Activated naive CD4-positive, alpha-beta T cell treated with anti-CD3 and anti-CD28 coated beads for 36 hours (primary cell): ENCODE results near the gene TNFRSF4. TPM values are rescaled to one million over a fixed set of nuclear protein-coding genes. Genes with fewer than 3 reads are reported as not detected.
A peak's percentile ranks its signal among the peaks of the same experiment; 100 is the strongest.

Experiments used
- CTCF ChIA-PET: fragments of 350-600 bp; sonication (Branson Sonifier 250); formaldehyde crosslinking; loops from one replicate; lab custom pipeline; 2021; ENCODE audit warnings: antibody characterized with exemption; lab: Charles Lee
- DNase-seq: peaks from one replicate; pipeline ENCODE4 v3.0.0-alpha.2; 2020
- H3K27ac Mint-ChIP-seq: one replicate; pipeline ENCODE4 v1.8.0; 2021; ENCODE audit warnings: mild to moderate bottlenecking, mixed read lengths
- H3K27me3 Mint-ChIP-seq: one replicate; pipeline ENCODE4 v1.8.0; 2021; ENCODE audit warnings: low read depth, mixed read lengths
- H3K36me3 Mint-ChIP-seq: one replicate; pipeline ENCODE4 v1.8.0; 2021; ENCODE audit warnings: low read depth, mixed read lengths
- H3K4me1 Mint-ChIP-seq: one replicate; pipeline ENCODE4 v1.8.0; 2021; ENCODE audit warnings: low read depth, mixed read lengths
- H3K4me3 Mint-ChIP-seq: one replicate; pipeline ENCODE4 v1.8.0; 2021; ENCODE audit warnings: mild to moderate bottlenecking, moderate library complexity, mixed read lengths
- H3K9me3 Mint-ChIP-seq: one replicate; pipeline ENCODE4 v1.8.0; 2021; ENCODE audit warnings: mixed read lengths
- intact Hi-C: fragments of 100-400 bp; cut with micrococcal nuclease; formaldehyde crosslinking; loops from one replicate; pipeline ENCODE4 v1.15.1; 2023
- total RNA-seq, 2 experiments: library from RNA; stranded (reverse); gene quantifications; one replicate each; pipeline ENCODE4 v1.2.3, GENCODE V29; 2021

Gene TNFRSF4
- total RNA-seq, 2 experiments from 2014 or later: 107 to 110 TPM

DNA sequence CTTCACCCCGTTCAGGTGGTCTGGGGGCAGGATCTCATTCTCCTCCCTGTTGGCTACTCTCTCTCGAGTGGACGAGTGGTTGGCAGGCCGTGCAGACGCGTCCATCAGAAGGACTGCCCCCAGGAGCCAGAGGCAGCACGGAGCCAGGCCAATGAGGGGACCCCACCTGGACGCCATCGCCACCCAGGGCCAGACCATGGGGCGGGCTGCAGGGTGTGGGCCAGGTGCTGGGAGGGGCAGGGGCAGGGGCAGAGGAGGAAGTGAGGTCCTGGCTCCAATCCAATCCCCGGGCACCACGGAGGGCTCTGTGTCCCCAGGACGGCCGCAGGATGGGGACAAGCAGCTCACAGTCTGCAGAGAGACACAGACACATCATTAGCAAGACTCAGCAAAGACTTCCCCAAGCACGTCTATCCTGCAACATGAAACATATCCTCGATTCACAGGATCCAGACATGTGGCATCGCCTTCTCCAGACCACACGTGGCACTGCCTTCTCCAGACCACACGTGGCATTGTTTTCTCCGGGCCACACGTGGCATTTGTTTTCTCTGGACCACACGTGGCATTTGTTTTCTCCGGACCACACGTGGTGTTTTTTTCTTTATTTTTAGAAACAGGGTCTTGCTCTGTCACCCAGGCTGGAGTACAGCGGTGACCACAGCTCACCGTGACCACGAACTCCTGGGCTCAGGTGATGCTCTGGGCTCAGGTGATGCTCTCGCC, 14.8 kb upstream of the TNFRSF4 start:
- CTCF ChIA-PET: interaction anchor here (0.6 to 2.2 kb wide), 2 partner anchors 106 to 109 kb away, joined by 3 to 9 read pairs; no protein-coding TSS in a partner anchor
- Mint-ChIP-seq H3K36me3 (peaks cover 26% of the 10 kb centered on the region), H3K27me3 (no peaks in the 10 kb centered on the region), H3K4me3 (no peak overlapping the region), H3K27ac (no peak overlapping the region), H3K4me1 (peaks cover 32% of the 10 kb centered on the region), H3K9me3 (no peaks in the 10 kb centered on the region)
- intact Hi-C loops: no loop called here
- no peak for DNase-seq

DNA sequence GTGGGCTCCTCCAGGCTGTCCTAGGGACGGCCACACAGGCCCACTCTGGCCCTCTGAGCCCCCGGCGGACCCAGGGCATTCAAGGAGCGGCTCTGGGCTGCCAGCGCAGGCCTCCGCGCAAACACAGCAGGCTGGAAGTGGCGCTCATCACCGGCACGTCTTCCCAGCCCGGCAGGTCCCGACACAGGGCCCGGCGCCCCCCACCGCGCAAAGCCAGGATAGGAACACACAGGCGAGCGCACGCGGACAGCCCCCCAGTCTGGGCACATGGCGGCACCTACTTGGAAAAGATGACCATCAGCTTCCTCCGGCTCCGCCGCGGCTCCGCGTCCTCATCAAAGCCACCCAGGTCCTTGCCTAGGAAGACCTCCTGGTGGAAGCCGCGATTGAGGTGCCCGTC, 14.2 kb upstream of the TNFRSF4 start:
- no peak overlapping the region for H3K27ac Mint-ChIP-seq
- DNase-seq: no peak
- no peaks in the 10 kb centered on the region for H3K27me3 Mint-ChIP-seq
- H3K4me1 Mint-ChIP-seq: peaks cover 28% of the 10 kb centered on the region
- CTCF ChIA-PET: interaction anchor here (2.2 kb wide), 1 partner anchor 106 kb away, joined by 9 read pairs; no protein-coding TSS in a partner anchor
- intact Hi-C loops: no loop called here
- H3K4me3 Mint-ChIP-seq: no peak overlapping the region
- no peaks in the 10 kb centered on the region for H3K9me3 Mint-ChIP-seq
- peaks cover 23% of the 10 kb centered on the region for H3K36me3 Mint-ChIP-seq

DNA sequence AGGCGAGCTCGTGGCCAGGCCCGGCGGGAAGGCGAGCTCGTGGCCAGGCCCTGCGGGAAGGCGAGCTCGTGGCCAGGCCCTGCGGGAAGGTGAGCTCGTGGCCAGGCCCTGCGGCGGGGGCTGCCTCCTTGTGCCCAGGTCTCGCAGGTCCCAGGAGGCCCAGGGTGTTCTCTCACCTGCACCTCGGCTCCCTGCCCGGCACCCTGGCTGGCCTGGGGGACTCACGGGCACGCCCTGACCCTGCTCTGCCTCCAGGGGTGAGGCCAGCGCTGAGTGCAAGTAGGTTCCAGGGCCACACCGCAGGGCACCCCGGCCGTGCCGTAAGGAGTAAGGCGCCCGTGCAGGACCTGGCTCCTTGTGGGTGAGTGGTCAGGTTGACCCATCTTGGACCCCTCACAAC, 13.4 kb upstream of the TNFRSF4 start:
- DNase-seq: no peak
- no peaks in the 10 kb centered on the region for H3K9me3 Mint-ChIP-seq
- CTCF ChIA-PET: interaction anchor here (0.8 kb wide), 1 partner anchor 105 kb away, joined by 3 read pairs; no protein-coding TSS in a partner anchor
- peaks cover 30% of the 10 kb centered on the region for H3K36me3 Mint-ChIP-seq
- no peaks in the 10 kb centered on the region for H3K27me3 Mint-ChIP-seq
- intact Hi-C loops: no loop called here
- H3K4me1 Mint-ChIP-seq: peaks cover 31% of the 10 kb centered on the region
- no peak overlapping the region for H3K4me3 Mint-ChIP-seq
- no peak overlapping the region for H3K27ac Mint-ChIP-seq

DNA sequence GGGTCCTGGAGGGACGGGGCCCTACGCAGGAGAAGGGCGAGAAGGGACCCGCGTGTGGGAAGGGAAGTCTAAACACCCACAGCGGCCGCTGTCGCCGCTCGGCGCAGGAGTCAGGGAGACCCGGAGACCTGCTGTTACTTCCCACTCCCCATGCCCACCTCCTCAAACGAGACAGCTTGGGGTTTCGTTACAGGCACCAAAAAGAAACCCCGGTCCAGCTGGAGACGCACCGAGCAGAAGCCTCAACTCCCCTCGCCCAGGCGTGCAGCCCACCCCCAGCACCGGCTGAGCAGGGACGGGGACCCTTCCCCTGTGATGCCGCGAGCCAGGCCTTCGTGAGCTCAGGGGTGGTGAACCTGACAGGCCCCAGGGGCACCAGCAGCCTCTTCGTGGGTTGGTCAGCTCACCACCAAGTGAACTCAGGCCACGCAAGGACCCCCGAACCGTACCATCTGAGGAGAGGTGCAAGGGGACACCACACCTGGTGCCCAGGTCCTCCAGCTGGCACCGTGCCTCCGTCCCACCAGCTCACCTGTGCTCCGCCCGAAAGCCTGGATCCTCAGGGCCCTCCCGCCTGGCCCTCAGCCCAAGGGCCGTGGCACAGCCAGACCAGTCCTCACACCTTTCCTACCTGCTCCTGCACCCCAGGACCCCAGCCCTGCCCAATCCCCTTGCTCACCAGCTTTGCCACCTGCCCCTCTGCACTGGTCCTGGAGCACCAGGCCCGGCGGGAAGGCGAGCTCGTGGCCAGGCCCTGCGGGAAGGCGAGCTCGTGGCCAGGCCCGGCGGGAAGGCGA, 12.8 kb upstream of the TNFRSF4 start:
- H3K9me3 Mint-ChIP-seq: no peaks in the 10 kb centered on the region
- H3K4me1 Mint-ChIP-seq: peaks cover 31% of the 10 kb centered on the region
- intact Hi-C loops: no loop called here
- no peak overlapping the region for H3K27ac Mint-ChIP-seq
- CTCF ChIA-PET: interaction anchor here (0.8 kb wide), 1 partner anchor 104 kb away, joined by 3 read pairs; no protein-coding TSS in a partner anchor
- H3K4me3 Mint-ChIP-seq: no peak overlapping the region
- peaks cover 30% of the 10 kb centered on the region for H3K36me3 Mint-ChIP-seq
- no peaks in the 10 kb centered on the region for H3K27me3 Mint-ChIP-seq
- DNase-seq: no peak

DNA sequence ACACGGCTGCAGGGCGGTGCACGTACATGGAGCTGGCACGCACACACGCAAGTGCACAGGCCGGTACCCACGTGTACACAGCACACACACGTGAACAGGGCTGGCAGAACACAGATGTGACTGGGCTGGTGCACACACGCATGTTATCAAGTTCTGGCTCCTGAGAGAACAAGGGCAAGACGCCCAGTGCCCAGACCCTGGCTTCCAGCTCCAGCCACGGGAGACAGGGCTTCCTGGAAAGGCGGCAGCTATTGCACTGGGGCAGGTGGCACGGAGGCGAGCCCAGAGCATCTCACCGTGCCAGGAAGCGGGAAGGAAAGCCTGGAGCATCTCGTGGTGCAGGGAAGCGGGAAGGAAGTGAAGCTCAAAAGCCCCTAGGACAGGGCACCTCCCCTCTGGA, 12.0 kb upstream of the TNFRSF4 start:
- Mint-ChIP-seq H3K36me3 (peaks cover 32% of the 10 kb centered on the region), H3K4me3 (no peak overlapping the region), H3K27ac (peak overlapping the region; percentile 2), H3K27me3 (no peaks in the 10 kb centered on the region), H3K9me3 (no peaks in the 10 kb centered on the region), H3K4me1 (peaks cover 31% of the 10 kb centered on the region)
- no peak for DNase-seq
- intact Hi-C loops: no loop called here
- CTCF ChIA-PET: no interaction called here

DNA sequence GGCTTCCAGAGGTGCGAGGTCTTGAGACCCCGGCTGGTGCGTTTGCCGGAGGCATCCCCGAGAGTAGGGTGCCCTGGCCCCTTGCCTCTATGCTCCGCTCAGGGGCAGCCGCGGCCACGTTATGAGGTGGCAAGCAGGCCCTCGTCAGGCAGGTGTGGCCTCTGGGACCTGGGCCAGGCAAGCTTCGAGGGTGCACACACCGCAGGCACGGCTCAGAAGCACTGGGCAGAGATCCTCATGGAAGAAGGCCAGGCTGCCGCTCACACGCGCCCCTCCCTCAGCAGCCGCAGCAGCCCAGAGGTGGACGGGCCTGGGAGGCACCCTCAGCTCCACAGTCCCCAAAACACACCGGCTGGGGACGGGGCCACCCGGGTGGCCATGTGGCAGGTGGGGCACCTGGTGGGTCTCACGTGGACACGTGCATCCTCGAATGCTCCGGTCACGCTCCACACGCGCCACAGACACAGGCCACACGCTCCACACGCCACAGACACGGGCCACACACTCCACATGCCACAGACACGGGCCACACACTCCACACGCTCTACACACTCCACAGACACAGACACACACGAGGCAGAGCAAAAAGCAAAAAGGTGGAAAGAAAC, 11.4 kb upstream of the TNFRSF4 start:
- no peak overlapping the region for H3K4me3 Mint-ChIP-seq
- intact Hi-C loops: no loop called here
- H3K27me3 Mint-ChIP-seq: no peaks in the 10 kb centered on the region
- H3K9me3 Mint-ChIP-seq: no peaks in the 10 kb centered on the region
- DNase-seq: no peak
- H3K27ac Mint-ChIP-seq: peak overlapping the region; percentile 2
- CTCF ChIA-PET: no interaction called here
- peaks cover 33% of the 10 kb centered on the region for H3K36me3 Mint-ChIP-seq
- peaks cover 26% of the 10 kb centered on the region for H3K4me1 Mint-ChIP-seq

DNA sequence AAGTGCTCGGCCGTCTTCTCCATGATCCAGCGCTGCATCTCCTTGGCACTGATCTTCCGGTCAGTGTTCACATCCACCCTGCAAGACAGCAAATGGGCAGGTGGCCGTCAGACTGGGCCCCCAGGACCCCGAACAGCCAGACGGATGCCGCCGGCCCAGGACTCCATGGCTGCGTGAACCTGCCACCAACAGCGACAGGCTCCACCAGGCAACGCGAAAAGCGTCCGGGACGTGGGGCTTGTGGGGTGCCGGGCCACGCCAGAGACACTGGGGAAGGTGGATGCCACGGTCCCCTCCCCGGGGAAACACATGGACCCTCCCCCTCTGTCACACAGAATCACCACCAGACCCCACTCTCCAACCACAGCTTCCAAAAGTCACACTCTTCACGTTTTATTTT, 9.9 kb upstream of the TNFRSF4 start:
- CTCF ChIA-PET: no interaction called here
- Mint-ChIP-seq H3K36me3 (peaks cover 35% of the 10 kb centered on the region), H3K9me3 (no peaks in the 10 kb centered on the region), H3K27me3 (no peaks in the 10 kb centered on the region), H3K4me1 (peaks cover 19% of the 10 kb centered on the region), H3K4me3 (no peak overlapping the region), H3K27ac (no peak overlapping the region)
- no peak for DNase-seq
- intact Hi-C loops: no loop called here

DNA sequence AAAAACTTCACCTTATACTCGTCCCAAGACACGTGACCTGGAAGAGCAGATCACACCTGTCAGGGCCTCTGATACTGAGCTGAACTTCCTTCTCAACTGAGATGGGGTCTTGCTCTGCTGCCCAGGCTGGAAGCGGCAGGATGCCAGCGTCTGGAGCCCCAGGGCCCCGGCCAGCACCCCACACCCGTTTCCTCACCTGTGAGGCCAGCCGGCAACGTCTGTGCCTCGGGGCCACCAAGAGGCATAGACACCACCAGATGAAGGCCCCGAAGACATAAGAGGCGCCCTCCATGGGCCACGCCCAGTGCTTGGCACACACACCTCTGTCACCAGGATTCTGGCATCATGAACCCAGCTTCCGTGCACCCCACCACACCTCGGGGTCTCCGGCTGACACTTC, 9.4 kb upstream of the TNFRSF4 start:
- H3K27ac Mint-ChIP-seq: no peak overlapping the region
- no peaks in the 10 kb centered on the region for H3K27me3 Mint-ChIP-seq
- CTCF ChIA-PET: no interaction called here
- intact Hi-C loops: no loop called here
- peaks cover 16% of the 10 kb centered on the region for H3K4me1 Mint-ChIP-seq
- peaks cover 34% of the 10 kb centered on the region for H3K36me3 Mint-ChIP-seq
- no peaks in the 10 kb centered on the region for H3K9me3 Mint-ChIP-seq
- no peak overlapping the region for H3K4me3 Mint-ChIP-seq
- no peak for DNase-seq

DNA sequence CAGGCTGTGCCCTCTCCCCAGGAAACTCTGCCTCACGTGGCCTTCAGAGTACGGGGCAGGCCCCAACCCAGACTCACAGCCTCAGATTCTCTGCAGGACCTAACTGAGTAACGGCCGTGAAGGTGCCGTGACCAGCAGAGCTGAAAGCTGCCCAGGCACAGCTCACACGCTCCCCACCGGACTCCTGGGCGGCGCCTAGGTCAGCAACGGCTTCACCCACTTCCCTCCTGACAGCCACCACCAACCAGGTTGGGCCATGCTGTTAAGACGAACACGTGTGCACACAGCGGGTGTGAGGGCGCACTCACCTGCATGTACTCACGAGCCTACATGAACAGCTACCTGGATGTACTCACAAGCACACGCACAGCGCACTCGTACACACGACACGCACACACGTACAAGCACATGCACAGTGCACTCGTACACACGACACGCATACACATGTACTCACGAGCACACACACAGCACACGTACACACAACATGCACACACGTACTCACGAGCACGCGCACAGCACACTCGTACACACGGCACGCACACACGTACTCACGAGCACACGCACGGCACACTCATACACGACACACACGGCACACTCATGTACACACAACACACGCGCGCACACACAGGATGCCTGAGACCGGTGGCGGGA, 8.7 kb upstream of the TNFRSF4 start:
- DNase-seq: no peak
- Mint-ChIP-seq H3K9me3 (no peaks in the 10 kb centered on the region), H3K27ac (no peak overlapping the region), H3K27me3 (no peaks in the 10 kb centered on the region), H3K36me3 (peaks cover 40% of the 10 kb centered on the region), H3K4me1 (peaks cover 22% of the 10 kb centered on the region), H3K4me3 (no peak overlapping the region)
- intact Hi-C loops: no loop called here
- CTCF ChIA-PET: no interaction called here

DNA sequence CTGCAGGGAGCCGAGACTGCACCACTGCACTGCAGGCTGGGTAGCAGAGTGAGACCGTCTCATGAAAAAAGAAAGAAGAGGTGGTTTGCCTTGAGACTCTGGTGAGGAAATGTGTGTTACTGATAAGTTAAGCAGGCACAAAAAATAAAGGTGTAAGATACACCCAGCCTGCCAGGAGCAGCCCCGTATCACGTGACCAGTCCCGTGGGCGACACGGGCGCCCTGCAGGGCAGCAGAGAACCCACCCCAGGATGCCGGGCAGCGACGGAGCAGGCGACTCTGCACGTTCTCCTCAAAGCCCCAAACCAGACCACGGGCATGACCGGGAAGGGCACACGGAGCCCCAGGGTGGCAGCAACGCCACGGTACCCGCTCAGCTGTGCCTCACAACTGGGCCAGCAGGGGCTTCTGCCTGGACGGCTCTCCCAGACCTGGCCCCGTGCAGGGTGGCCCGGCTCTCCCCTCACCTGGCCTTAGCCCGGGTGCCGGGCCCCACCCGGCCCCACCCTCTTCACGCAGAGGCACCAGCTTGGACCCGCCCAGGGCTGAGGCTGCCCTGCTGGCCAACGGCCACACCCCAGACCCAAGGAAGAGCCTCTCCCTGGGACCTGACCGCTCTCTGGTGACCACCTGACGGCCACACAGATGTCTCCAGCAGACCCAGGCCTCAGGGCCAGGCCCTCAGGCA, 8.1 kb upstream of the TNFRSF4 start:
- DNase-seq: no peak

DNA sequence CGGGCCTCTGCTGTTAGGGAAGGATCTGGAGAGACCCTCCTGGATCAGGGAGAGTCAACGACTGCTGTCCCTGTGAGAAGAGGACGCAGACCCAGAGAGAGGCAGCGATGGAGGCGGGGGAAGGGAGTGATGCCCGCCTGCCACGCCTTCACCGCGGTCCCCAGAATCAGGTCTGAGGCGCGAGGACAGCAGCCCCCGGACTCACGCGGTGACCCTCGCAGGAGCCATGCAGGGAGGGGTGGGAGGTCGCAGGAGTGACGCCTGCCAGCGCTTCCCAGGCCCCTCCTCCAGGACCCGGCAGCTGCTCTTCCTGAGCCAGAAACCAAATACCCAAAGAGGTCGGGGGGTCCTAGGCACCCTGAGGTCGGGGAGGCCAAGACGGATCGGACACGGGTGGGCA, 6.2 kb upstream of the TNFRSF4 start:
- no peak overlapping the region for H3K4me3 Mint-ChIP-seq
- H3K9me3 Mint-ChIP-seq: no peaks in the 10 kb centered on the region
- intact Hi-C loops: no loop called here
- CTCF ChIA-PET: no interaction called here
- DNase-seq: no peak
- no peaks in the 10 kb centered on the region for H3K27me3 Mint-ChIP-seq
- no peak overlapping the region for H3K27ac Mint-ChIP-seq
- peaks cover 41% of the 10 kb centered on the region for H3K36me3 Mint-ChIP-seq
- H3K4me1 Mint-ChIP-seq: peaks cover 30% of the 10 kb centered on the region

More for the DNA sequence above, 8.1 kb upstream of the TNFRSF4 start:
- CTCF ChIA-PET: no interaction called here
- H3K9me3 Mint-ChIP-seq: no peaks in the 10 kb centered on the region
- no peaks in the 10 kb centered on the region for H3K27me3 Mint-ChIP-seq
- H3K27ac Mint-ChIP-seq: no peak overlapping the region
- H3K4me3 Mint-ChIP-seq: no peak overlapping the region
- H3K36me3 Mint-ChIP-seq: peaks cover 41% of the 10 kb centered on the region
- intact Hi-C loops: no loop called here
- peaks cover 25% of the 10 kb centered on the region for H3K4me1 Mint-ChIP-seq

DNA sequence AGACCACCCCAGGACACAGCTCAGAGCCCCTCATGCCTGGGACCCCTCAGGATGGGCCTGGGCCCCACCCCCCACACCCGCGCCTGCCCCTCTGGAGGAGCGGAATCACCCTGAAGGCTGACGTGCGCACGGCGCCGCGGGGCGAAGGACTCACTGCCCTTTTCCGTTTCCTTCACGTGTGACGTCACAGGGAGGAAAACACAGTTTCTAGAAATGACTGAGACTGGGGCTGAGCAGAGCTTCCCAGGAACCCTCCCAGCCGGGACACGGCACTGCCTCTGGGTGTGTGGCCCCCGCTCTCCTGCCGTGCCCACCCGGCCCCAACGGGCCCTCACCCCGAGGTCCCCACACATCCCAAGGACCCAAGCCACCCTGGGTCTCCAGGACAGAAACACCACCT, 5.4 kb upstream of the TNFRSF4 start:
- H3K27ac Mint-ChIP-seq: peak overlapping the region; percentile 71
- peaks cover 41% of the 10 kb centered on the region for H3K36me3 Mint-ChIP-seq
- peaks cover 38% of the 10 kb centered on the region for H3K4me1 Mint-ChIP-seq
- CTCF ChIA-PET: no interaction called here
- no peaks in the 10 kb centered on the region for H3K27me3 Mint-ChIP-seq
- no peak overlapping the region for H3K4me3 Mint-ChIP-seq
- intact Hi-C loops: no loop called here
- no peak for DNase-seq
- H3K9me3 Mint-ChIP-seq: no peaks in the 10 kb centered on the region
